ENCODE results near the gene BAHCC1. TPM values are rescaled to one million over a fixed set of nuclear protein-coding genes. Genes with fewer than 3 reads are reported as not detected.

Gene BAHCC1
- total RNA-seq, 1 experiment from 2014 or later, result 33.7 TPM

- DNase-seq, result no peak
- ChIA-PET CTCF (interaction anchor here (0.6 kb wide), 1 partner anchor 57 kb away, joined by 4 read pairs; no protein-coding TSS in a partner anchor), POLR2A (ENCODE audit: unreplicated experiment) (interaction anchor here (0.7 kb wide), 1 partner anchor 32 kb away, joined by 3 read pairs; the partner anchor contains the start of gene BAHCC1)
- Histone ChIP-seq H3K9me2 (ENCODE audit: insufficient read depth) (no peaks in the 10 kb centered on the region), H2AFZ (no peak overlapping the region), H3K4me3 (no peak overlapping the region), H3K27me3 (ENCODE audit: insufficient read depth, low read depth) (no peaks in the 10 kb centered on the region), H3K36me3 (ENCODE audit: low read depth) (no peaks in the 10 kb centered on the region), H3K9me3 (ENCODE audit: insufficient read depth, low read depth) (no peaks in the 10 kb centered on the region), H3K27ac (no peak overlapping the region), H3K4me1 (replicated peaks; ENCODE audit: insufficient read depth) (peaks cover 22% of the 10 kb centered on the region), H4K20me1 (ENCODE audit: insufficient read depth) (no peaks in the 10 kb centered on the region), H3K79me2 (ENCODE audit: low read depth) (peaks cover 10% of the 10 kb centered on the region; the same call in 1 of the 2 replicates), H3F3A (ENCODE audit: insufficient read depth, low read depth) (no peaks in the 10 kb centered on the region), H3K4me2 (no peak overlapping the region)
- TF ChIP-seq EZH2 (IDR thresholded peaks at IDR 0.05; ENCODE audit: low read depth) (no peak), CTCF (conservative IDR thresholded peaks at IDR 0.05) (no peak)
- BruUV-seq (replicated peaks), result no TSS peak
- intact Hi-C loops (cut with micrococcal nuclease; ENCODE audit: unreplicated experiment), result no loop called here
Measured at GRCh38 chr17:81427173-81428120, 32.2 kb downstream of the BAHCC1 start.

DNA sequence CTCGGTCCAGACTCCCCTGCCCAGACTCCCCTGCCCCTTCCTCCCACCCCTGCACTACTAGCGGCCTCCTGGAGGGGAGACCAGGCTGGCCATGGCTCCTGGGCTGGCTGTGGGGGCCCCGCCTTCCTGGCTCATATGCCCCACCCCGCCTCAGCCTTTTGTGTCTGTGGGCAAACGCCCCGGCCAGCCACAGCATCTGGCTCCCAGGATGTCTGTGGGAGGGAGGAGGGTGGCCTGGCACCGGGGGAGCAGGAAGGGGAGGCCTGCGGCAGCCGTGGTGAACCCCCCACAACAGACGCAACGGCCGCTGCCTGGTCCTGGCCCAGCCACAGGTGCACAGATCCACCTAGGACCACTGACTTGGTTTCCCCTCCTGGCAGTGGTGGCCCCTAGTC, 32.9 kb downstream of the BAHCC1 start:
- CTCF ChIA-PET, result no interaction called here
- intact Hi-C loops (cut with micrococcal nuclease; ENCODE audit: unreplicated experiment), result no loop called here
- Histone ChIP-seq H3K27me3 (ENCODE audit: insufficient read depth, low read depth) (no peaks in the 10 kb centered on the region), H2AFZ (no peak overlapping the region), H3F3A (ENCODE audit: insufficient read depth, low read depth) (no peaks in the 10 kb centered on the region), H3K4me1 (replicated peaks; ENCODE audit: insufficient read depth) (peaks cover 16% of the 10 kb centered on the region), H3K36me3 (ENCODE audit: low read depth) (no peaks in the 10 kb centered on the region), H3K9me3 (ENCODE audit: insufficient read depth, low read depth) (no peaks in the 10 kb centered on the region), H3K27ac (no peak overlapping the region), H4K20me1 (ENCODE audit: insufficient read depth) (no peaks in the 10 kb centered on the region), H3K4me3 (no peak overlapping the region), H3K4me2 (no peak overlapping the region), H3K79me2 (ENCODE audit: low read depth) (peaks cover 10% of the 10 kb centered on the region; the same call in 1 of the 2 replicates), H3K9me2 (ENCODE audit: insufficient read depth) (no peaks in the 10 kb centered on the region)
- TF ChIP-seq EZH2 (IDR thresholded peaks at IDR 0.05; ENCODE audit: low read depth), result no peak
- no peak for TF ChIP-seq CTCF (conservative IDR thresholded peaks at IDR 0.05)
- POLR2A ChIA-PET (ENCODE audit: unreplicated experiment), result no interaction called here
- no peak for DNase-seq
- BruUV-seq (replicated peaks), result no TSS peak

DNA sequence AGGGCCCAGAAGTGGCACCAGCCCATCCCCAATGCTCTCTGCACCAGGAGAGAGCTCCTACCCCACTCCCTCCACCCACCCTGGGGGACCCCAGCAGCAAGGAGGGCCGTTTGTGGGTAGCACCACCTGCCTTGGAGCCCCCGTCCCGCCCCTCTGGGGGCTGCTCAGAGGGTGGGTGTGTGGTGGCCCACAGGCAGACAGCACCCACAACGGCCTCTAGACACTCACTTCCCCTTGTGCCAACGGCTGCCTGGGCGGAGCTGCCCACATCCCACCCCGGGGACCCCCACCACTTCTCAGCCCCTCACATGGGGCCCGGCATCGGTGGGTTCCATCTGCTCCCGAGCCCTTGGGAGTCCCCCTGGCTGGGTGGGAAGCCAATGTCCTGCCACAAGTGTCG, 33.3 kb downstream of the BAHCC1 start:
- H3K4me1 ChIP-seq (replicated peaks; ENCODE audit: insufficient read depth), result peaks cover 14% of the 10 kb centered on the region
- H3K4me3 ChIP-seq, result no peak overlapping the region
- no peak overlapping the region for H2AFZ ChIP-seq
- TF ChIP-seq EZH2 (IDR thresholded peaks at IDR 0.05; ENCODE audit: low read depth), result no peak
- TF ChIP-seq CTCF (conservative IDR thresholded peaks at IDR 0.05), result no peak
- H3K9me3 ChIP-seq (ENCODE audit: insufficient read depth, low read depth), result no peaks in the 10 kb centered on the region
- no peak overlapping the region for H3K27ac ChIP-seq
- CTCF ChIA-PET, result no interaction called here
- H3K36me3 ChIP-seq (ENCODE audit: low read depth), result no peaks in the 10 kb centered on the region
- no peaks in the 10 kb centered on the region for H3F3A ChIP-seq (ENCODE audit: insufficient read depth, low read depth)
- no peaks in the 10 kb centered on the region for H4K20me1 ChIP-seq (ENCODE audit: insufficient read depth)
- H3K27me3 ChIP-seq (ENCODE audit: insufficient read depth, low read depth), result no peaks in the 10 kb centered on the region
- peaks cover 10% of the 10 kb centered on the region; the same call in 1 of the 2 replicates for H3K79me2 ChIP-seq (ENCODE audit: low read depth)
- POLR2A ChIA-PET (ENCODE audit: unreplicated experiment), result no interaction called here
- H3K9me2 ChIP-seq (ENCODE audit: insufficient read depth), result no peaks in the 10 kb centered on the region
- no peak for DNase-seq
- intact Hi-C loops (cut with micrococcal nuclease; ENCODE audit: unreplicated experiment), result no loop called here
- H3K4me2 ChIP-seq, result no peak overlapping the region
- no TSS peak for BruUV-seq (replicated peaks)
